ENCODE data around the gene ASTL. TPM values are rescaled to one million over a fixed set of nuclear protein-coding genes. Genes with fewer than 3 reads are reported as not detected.
"Not testable (repeated sequence)": the region's sequence is repeated elsewhere in the genome, so short reads cannot be mapped to it uniquely, and the experiment has no call there.

ASTL gene
- total RNA-seq, 1 experiment from 2014 or later = not detected

GRCh38 chr2:96167407-96168013 lies 29.2 kb upstream of the ASTL start:
- H3K9me3 ChIP-seq (replicated peaks) = 0 out of 2 replicates have a peak, but pooled peaks cover 6% of the 10 kb centered on the region
- no peaks in the 10 kb centered on the region for H3K27me3 ChIP-seq
- no peak overlapping the region for H3K27ac ChIP-seq
- no peak overlapping the region for H3K4me3 ChIP-seq
- no peak for DNase-seq
- H3K36me3 ChIP-seq = no peaks in the 10 kb centered on the region
- peaks cover 41% of the 10 kb centered on the region for H3K4me1 ChIP-seq

GRCh38 chr2:96164459-96165184 lies 26.3 kb upstream of the ASTL start:
- no peaks in the 10 kb centered on the region for H3K36me3 ChIP-seq
- H3K4me3 ChIP-seq = peak overlapping the region; percentile 22; the same call in 1 of the 2 replicates
- peak overlapping the region; percentile 74 for H3K27ac ChIP-seq
- H3K4me1 ChIP-seq = peaks cover 48% of the 10 kb centered on the region
- H3K27me3 ChIP-seq = no peaks in the 10 kb centered on the region
- 0 out of 2 replicates have a peak, but pooled peaks cover 4% of the 10 kb centered on the region for H3K9me3 ChIP-seq (replicated peaks)
- peak; percentile 85 to 88 for DNase-seq

- Histone ChIP-seq H3K36me3 (no peaks in the 10 kb centered on the region), H3K4me1 (peaks cover 46% of the 10 kb centered on the region), H3K9me3 (replicated peaks) (0 out of 2 replicates have a peak, but pooled peaks cover 4% of the 10 kb centered on the region), H3K4me3 (no peak overlapping the region), H3K27me3 (no peaks in the 10 kb centered on the region), H3K27ac (peak overlapping the region; percentile 74)
- peak; percentile 64 to 65 for DNase-seq
Measured at GRCh38 chr2:96163768-96164429, 25.6 kb upstream of the ASTL start.

- Histone ChIP-seq H3K4me3 (no peak overlapping the region), H3K9me3 (replicated peaks) (0 out of 2 replicates have a peak, but pooled peaks cover 4% of the 10 kb centered on the region), H3K27ac (peak overlapping the region; percentile 74), H3K27me3 (no peaks in the 10 kb centered on the region), H3K36me3 (no peaks in the 10 kb centered on the region), H3K4me1 (peaks cover 50% of the 10 kb centered on the region)
- DNase-seq = no peak
Measured at GRCh38 chr2:96163415-96163767, 25.1 kb upstream of the ASTL start.

DNA sequence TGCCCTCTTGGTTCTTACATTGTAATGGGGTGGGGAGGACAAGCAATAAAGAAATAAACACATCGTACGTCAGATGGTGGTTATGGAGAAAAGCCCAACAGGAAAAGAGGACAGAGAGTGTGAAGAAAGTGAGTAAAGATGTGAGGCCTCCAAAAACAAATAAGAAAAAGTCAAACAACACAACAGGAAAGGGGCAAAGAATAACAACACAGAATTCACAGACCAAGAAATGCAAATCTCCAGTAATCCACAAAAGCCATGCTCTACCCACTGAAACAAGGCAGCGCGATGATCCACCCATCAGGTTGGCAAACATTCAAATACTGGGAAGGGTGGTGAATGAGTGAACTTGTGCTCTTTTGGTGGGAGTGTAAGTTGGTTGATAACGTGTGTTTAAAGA lies 23.6 kb upstream of the ASTL start:
- DNase-seq = peak in 1 of 2 experiments; percentile 44
- Histone ChIP-seq H3K9me3 (replicated peaks) (0 out of 2 replicates have a peak, but pooled peaks cover 4% of the 10 kb centered on the region), H3K27me3 (no peaks in the 10 kb centered on the region), H3K4me1 (peaks cover 50% of the 10 kb centered on the region), H3K27ac (no peak overlapping the region), H3K4me3 (no peak overlapping the region), H3K36me3 (no peaks in the 10 kb centered on the region)

DNA sequence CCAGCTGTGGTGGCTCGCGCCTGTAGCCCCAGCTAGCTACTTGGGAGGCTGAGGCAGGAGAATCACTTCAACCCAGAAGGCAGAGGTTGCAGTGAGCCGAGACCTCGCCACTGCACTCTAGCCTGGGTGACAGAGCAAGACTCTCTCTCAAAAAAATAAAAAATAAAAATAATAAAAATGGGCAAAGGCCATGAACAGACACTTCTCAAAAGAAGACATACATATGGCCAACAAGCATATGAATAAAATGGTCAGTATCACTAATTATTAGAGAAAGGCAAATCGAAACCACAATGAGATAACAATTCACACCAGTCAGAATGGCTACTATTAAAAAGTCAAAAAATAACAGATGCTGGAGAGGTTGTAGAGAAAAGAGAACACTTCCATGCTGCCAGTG lies 22.1 kb upstream of the ASTL start:
- H3K27ac ChIP-seq; DNase-seq; H3K36me3 ChIP-seq; H3K27me3 ChIP-seq; H3K4me3 ChIP-seq; H3K9me3 ChIP-seq (replicated peaks): not testable (repeated sequence)
- H3K4me1 ChIP-seq = peaks cover 52% of the 10 kb centered on the region

GRCh38 chr2:96159084-96159830 lies 21.0 kb upstream of the ASTL start:
- Histone ChIP-seq H3K4me3 (no peak overlapping the region), H3K27me3 (no peaks in the 10 kb centered on the region), H3K4me1 (peaks cover 43% of the 10 kb centered on the region), H3K36me3 (no peaks in the 10 kb centered on the region), H3K9me3 (replicated peaks) (0 out of 2 replicates have a peak, but pooled peaks cover 4% of the 10 kb centered on the region), H3K27ac (no peak overlapping the region)
- no peak for DNase-seq

- H3K4me3 ChIP-seq = no peak overlapping the region; the same call in 1 of the 2 replicates
- no peaks in the 10 kb centered on the region for H3K27me3 ChIP-seq
- 0 out of 2 replicates have a peak, but pooled peaks cover 4% of the 10 kb centered on the region for H3K9me3 ChIP-seq (replicated peaks)
- peaks cover 40% of the 10 kb centered on the region for H3K4me1 ChIP-seq
- H3K36me3 ChIP-seq = no peaks in the 10 kb centered on the region
- H3K27ac ChIP-seq = no peak overlapping the region
- peak in 1 of 2 experiments; percentile 41 for DNase-seq
Measured at GRCh38 chr2:96158554-96158940, 20.2 kb upstream of the ASTL start.

DNA sequence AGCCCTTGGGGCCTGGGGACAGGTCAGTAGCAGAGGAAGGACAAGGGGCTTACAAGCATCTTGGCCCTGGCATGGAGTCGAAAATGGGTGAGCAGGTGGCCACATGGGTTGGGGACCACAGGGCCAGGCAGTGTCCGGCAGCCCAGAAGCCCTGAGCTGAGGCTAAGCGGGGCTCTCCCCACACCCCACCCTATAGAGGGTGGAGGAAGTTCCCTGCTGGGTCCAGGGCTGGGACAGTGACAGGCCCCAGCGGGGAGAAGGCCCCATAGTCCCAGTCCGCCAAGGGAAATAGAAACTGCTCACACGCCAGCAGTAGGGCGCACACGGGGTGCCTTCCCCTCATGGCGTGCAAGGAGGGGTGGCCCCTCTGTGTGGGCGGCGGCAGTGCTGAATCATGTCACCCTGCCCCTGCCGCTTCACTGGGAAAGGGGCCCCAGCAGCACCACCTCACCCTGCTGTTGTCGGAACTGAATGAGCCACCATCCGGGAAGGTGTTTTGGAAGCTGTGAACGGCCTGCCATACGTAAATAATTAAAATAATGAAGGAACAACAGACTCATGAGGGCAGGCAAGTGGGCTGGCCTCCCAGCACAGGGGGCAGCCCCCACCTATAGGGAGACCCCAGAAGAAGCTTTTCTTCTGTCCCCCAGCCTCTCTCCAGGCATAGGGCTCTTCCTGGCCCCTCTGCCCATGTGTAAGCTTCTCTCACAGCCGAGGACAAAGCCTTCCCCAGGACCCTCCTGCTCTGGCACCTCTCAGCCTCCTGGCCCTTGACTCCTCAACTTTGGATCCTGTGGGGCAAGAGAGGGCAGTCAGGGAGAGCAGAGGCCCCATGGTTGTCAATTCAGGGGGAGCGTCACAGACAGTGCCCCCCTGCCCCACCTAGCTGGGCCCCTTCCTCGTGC lies 19.6 kb upstream of the ASTL start:
- Histone ChIP-seq H3K4me1 (peaks cover 41% of the 10 kb centered on the region), H3K27me3 (no peaks in the 10 kb centered on the region), H3K27ac (no peak overlapping the region), H3K36me3 (no peaks in the 10 kb centered on the region), H3K4me3 (peak overlapping the region; percentile 9), H3K9me3 (replicated peaks) (0 out of 2 replicates have a peak, but pooled peaks cover 4% of the 10 kb centered on the region)
- DNase-seq = no peak

DNA sequence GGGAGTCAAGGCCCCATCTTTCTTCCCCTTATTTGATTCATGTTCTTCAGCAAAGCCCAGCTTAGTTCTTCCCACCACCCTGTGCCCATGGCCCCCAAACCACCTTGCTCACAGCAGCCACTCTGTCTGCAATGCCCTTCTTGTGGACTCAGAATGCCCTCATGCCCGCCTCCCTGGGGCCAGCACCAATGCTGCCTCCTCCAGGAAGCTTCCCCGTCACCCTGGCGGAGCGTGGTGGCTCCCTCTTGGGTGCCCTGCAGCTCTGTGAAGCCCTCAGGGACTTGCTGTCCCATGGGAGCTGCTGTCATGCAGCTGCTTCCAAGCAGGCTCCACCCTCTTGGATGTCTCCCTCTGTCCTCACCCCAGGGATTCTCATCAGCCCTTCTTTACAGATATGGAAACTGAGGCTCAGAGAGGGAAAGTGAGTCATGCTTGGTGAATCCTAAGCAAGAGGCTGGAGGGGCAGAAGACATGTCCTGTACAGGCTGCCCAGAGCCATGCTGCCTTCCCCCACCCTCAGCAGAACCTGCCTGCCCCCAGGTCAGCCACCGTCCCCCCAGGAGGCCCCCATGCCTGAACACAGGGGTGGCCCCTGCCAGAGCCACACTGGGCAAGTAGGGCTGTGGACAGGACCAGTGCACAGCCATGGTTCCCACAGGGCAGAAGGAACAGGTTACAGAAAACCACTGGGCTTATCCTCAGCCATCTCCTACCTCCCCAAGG lies 18.8 kb upstream of the ASTL start:
- Histone ChIP-seq H3K4me1 (peaks cover 47% of the 10 kb centered on the region), H3K27ac (no peak overlapping the region), H3K27me3 (no peaks in the 10 kb centered on the region), H3K4me3 (no peak overlapping the region), H3K36me3 (no peaks in the 10 kb centered on the region), H3K9me3 (replicated peaks) (0 out of 2 replicates have a peak, but pooled peaks cover 4% of the 10 kb centered on the region)
- no peak for DNase-seq

GRCh38 chr2:96156011-96156820 lies 17.9 kb upstream of the ASTL start:
- Histone ChIP-seq H3K4me3 (no peak overlapping the region), H3K4me1 (peaks cover 43% of the 10 kb centered on the region), H3K36me3 (no peaks in the 10 kb centered on the region), H3K27me3 (no peaks in the 10 kb centered on the region), H3K9me3 (replicated peaks) (0 out of 2 replicates have a peak, but pooled peaks cover 4% of the 10 kb centered on the region), H3K27ac (no peak overlapping the region)
- DNase-seq = no peak

DNA sequence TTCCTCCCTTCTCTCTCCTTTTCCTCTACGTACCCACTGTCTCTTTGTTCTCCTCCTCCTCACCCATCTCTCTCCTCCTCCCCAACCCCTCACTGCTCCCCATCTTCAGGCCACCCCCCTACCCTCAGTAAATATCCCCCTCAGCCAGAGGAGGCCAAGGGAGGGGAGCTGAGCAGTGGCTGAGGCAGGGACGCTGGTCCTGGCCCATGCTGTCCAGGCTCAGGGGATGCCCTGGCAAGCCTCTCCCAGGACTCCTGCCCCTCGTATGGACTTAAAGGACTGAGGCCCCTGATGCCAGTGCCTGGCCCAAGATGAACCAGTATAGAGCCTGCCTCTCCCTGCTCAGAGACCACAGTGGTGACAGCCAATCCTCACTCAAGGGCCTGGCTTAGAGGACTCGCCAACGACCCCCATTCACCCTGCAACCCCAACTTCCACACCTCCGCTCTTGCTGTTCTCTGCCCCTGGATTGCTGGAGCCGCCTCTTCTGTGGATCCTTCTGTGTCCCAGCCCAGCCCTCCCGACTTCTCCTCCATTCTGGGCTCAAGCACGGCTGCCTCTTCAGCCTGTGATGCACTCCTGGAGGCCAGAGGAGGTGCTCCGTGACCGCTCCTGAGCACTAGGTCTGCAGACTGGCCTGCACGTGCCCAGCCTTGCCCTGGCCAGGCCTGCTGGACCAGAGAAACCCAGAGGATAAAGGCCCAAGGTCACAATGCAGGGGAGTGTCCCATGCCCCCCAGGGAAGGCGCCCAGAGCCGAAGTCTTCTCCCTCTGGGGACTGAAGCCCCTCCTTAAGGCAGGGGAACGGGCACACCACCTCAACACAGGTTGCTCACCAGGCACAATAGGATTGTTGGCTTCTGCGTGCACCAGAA lies 16.4 kb upstream of the ASTL start:
- no peaks in the 10 kb centered on the region for H3K9me3 ChIP-seq (replicated peaks)
- no peaks in the 10 kb centered on the region for H3K36me3 ChIP-seq
- H3K4me1 ChIP-seq = peaks cover 46% of the 10 kb centered on the region
- H3K27me3 ChIP-seq = no peaks in the 10 kb centered on the region
- DNase-seq = no peak
- no peak overlapping the region for H3K27ac ChIP-seq
- no peak overlapping the region for H3K4me3 ChIP-seq
